Lower leg skin (tissue), 4 donors: Measurements from ENCODE around the gene PLA2G4F. TPM values are rescaled to one million over a fixed set of nuclear protein-coding genes. Genes with fewer than 3 reads are reported as not detected.

ENCODE experiments used
- DNase-seq, 2 donors: peaks; one replicate each; pipeline ENCODE4 v3.0.0-alpha.2; 2019; ENCODE audit warnings: low spot score in 2 of 2
- H3K4me3 ChIP-seq: fragments of 200-600 bp; sonication (generic); 2 replicates; pipeline ENCODE4 v1.5.1; 2017; ENCODE audit warnings: mild to moderate bottlenecking, low read depth; ENCODE audit not compliant: poor library complexity, severe bottlenecking
- POLR2A ChIP-seq, 2 donors: fragments of 450-650 bp; IDR thresholded peaks; one replicate each; pipeline ENCODE4 v1.6.1; 2016 to 2017; ENCODE audit warnings: antibody characterized with exemption in 2 of 2, mild to moderate bottlenecking in 1 of 2, moderate library complexity in 1 of 2
- WGBS, 2 donors: methylation state at CpG; one replicate each; pipeline ENCODE4 v1.1.5; 2018; 5-methylcytosine and 5-hydroxymethylcytosine counted together
- intact Hi-C: fragments of 100-400 bp; cut with DNase I; formaldehyde crosslinking; loops from one replicate; pipeline ENCODE4 v1.15.0; 2023; ENCODE audit warnings: low total_unique reads
- total RNA-seq, 4 donors: library from RNA; depleted of rRNA; stranded (reverse); fragments of >200 nt; gene quantifications; one replicate each; pipeline ENCODE4 v1.1.0, GENCODE V29; 2016
- TF ChIP-seq, protein P1 (sequence below), 3 donors: fragments of 450-650 bp; IDR thresholded peaks; one replicate each; pipeline ENCODE4 v1.5.1; 2016; ENCODE audit warnings: antibody characterized with exemption in 3 of 3, mild to moderate bottlenecking in 3 of 3, moderate library complexity in 2 of 3

Gene PLA2G4F
- total RNA-seq, 4 donors from 2014 or later = 117 to 176 (median 170) TPM

DNA sequence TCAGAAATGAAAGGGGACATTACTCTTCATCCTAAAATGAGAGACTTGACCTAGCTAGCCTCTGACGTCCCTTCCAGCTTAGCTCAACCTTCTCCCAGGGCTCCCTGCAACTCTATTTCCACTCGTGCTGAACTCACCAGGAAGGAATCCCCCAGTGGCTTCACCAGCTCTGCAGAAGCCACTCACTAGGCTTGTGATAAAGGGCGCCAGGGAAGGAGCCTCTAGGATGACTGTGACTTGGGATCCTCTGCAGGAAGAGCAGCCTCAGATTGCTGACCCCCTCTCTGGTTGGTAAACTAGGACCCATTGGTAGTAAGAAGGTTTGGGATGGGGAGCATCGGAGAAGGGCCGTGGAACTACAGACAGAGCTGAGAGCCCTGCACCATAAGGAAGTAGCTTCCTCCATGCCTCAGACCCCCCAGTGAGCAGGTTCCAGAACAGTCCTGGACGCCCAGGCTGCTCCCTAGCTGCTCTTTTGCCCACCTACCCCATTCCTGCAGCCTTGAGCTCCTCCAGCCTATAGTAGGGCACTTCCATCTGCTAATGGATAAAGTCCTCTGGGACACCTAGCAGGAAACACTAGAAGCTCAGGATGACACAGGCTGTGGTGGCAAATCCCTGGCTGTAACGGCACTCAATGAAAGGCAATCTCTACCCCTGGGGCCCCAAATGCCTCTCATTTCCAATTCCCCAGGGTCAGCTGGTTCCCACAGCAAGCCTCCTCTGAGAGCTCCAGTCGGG lies 26.0 kb downstream of the PLA2G4F start:
- DNase-seq = peak in 1 of 2 donors; percentile 4
- intact Hi-C loops = no loop called here
- TF ChIP-seq, protein P1, sequence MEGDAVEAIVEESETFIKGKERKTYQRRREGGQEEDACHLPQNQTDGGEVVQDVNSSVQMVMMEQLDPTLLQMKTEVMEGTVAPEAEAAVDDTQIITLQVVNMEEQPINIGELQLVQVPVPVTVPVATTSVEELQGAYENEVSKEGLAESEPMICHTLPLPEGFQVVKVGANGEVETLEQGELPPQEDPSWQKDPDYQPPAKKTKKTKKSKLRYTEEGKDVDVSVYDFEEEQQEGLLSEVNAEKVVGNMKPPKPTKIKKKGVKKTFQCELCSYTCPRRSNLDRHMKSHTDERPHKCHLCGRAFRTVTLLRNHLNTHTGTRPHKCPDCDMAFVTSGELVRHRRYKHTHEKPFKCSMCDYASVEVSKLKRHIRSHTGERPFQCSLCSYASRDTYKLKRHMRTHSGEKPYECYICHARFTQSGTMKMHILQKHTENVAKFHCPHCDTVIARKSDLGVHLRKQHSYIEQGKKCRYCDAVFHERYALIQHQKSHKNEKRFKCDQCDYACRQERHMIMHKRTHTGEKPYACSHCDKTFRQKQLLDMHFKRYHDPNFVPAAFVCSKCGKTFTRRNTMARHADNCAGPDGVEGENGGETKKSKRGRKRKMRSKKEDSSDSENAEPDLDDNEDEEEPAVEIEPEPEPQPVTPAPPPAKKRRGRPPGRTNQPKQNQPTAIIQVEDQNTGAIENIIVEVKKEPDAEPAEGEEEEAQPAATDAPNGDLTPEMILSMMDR (IDR thresholded peaks at IDR 0.05) = no peak
- TF ChIP-seq POLR2A (IDR thresholded peaks at IDR 0.05) = no peak
- 66 to 71% methylated on average over 8 of the region's 8 CpGs for WGBS, 2 donors
- H3K4me3 ChIP-seq = no peak overlapping the region

DNA sequence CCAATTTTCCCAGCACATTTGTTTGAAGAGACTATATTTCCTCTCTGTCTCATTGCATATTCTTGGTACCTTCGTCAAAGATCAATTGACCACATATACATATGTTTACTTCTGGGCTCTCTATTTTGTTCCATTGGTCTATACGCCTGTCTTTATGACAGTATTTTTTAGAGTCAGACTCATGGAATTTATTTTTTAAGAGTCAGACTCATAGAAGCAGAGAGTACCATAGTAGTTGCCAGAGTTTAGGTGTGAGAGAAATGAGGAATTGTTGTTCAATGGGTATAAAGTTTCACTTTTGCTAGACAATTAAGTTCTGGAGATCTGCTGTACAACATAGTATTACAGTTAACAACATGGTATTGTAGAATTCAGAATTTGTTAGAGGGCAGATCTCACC lies 27.1 kb downstream of the PLA2G4F start:
- no peak overlapping the region for H3K4me3 ChIP-seq
- WGBS, 2 donors = 84 to 87% methylated on average over 2 of the region's 2 CpGs
- intact Hi-C loops = no loop called here
- TF ChIP-seq, protein P1 (IDR thresholded peaks at IDR 0.05) = no peak
- no peak for TF ChIP-seq POLR2A (IDR thresholded peaks at IDR 0.05)
- DNase-seq = no peak

DNA sequence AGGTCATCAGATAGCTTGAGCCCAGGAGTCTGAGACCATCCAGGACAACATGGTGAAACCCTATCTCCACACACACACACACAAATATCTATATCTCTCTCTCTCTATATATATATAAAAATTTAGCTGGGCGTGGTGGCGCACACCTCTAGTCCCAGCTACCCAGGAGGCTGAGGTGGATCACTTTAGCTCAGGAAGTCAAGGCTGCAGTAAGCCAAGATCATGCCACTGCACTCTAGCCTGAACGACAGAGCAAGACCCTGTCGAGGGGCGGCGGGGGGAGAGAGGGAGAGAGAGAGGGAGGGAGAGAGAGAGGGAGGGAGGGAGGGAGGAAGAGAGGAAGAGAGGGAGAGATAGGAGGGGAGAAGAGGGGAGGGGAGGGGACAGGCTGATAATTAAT lies 28.0 kb downstream of the PLA2G4F start:
- no peak overlapping the region for H3K4me3 ChIP-seq
- 63 to 79% methylated on average over 6 of the region's 6 CpGs for WGBS, 2 donors
- TF ChIP-seq, protein P1 (IDR thresholded peaks at IDR 0.05) = no peak
- no peak for TF ChIP-seq POLR2A (IDR thresholded peaks at IDR 0.05)
- no peak for DNase-seq
- intact Hi-C loops = no loop called here

DNA sequence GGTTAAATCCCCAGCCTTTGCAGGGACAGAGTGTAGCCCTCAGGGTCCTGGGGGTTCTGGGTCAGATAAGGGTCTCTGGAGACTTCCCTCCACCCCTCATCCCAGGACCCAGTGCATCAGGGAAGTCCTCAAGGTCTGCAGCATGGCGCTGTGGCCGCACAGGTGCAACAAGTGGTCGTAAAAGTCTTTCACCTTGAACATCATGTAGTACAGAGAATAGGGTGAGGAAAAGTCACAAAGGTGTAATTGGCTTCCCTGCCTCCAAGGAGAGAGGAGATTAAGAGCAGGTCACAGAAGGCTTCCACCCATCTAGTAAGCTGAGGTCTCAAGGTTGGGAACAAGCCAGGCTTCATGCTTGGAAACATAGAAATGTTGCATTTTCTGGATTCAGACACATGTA lies 32.9 kb downstream of the PLA2G4F start:
- intact Hi-C loops = no loop called here
- TF ChIP-seq POLR2A (IDR thresholded peaks at IDR 0.05) = no peak
- 98 to 100% methylated on average over 3 of the region's 3 CpGs for WGBS, 2 donors
- no peak for DNase-seq
- no peak overlapping the region for H3K4me3 ChIP-seq

DNA sequence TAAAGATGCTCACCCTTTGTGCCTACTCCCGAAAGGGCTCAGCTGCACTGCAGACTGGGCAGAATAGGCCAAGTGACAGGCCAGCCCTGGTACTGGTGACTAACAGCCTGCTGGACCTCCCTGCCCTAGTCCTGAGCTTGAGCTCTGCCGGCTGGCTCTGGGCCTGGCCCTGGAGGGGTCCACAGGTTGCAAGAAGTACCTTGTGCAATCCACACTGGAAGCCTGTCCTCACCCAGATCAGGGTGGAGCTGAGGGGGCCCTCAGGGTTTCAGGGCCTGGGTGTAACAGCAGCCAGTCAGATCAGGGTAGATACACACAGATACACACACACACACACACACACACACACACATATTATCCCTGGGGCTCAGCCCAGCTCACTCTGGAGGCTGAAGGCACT lies 34.8 kb downstream of the PLA2G4F start:
- WGBS, 2 donors = 0 to 60% methylated on average over 1 of the region's 2 CpGs
- H3K4me3 ChIP-seq = no peak overlapping the region
- intact Hi-C loops = no loop called here
- TF ChIP-seq POLR2A (IDR thresholded peaks at IDR 0.05) = no peak
- TF ChIP-seq, protein P1 (IDR thresholded peaks at IDR 0.05) = no peak
- DNase-seq = peak in 1 of 2 donors; percentile 21

DNA sequence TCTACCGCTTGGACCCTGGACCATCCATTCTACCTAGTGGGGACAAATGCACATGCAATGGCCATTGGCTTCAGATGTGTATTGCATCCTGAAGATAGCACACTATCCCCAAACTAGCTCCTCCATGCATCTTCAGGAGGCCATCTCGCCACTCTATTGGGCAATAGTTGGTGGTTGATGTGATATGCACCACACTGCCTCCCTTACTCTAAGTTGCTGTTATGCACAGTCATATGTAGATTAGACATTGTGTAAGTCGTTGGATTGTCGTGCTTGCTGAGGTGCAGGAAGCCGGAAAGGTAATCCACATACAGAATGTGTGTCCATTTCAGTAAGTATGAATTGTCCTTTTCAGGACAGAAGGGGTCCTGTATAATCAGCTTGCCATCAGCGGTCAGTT lies 35.4 kb downstream of the PLA2G4F start:
- intact Hi-C loops = no loop called here
- DNase-seq = peak in 1 of 2 donors; percentile 9
- 70 to 77% methylated on average over 6 of the region's 6 CpGs for WGBS, 2 donors
- TF ChIP-seq, protein P1 (IDR thresholded peaks at IDR 0.05) = no peak
- no peak for TF ChIP-seq POLR2A (IDR thresholded peaks at IDR 0.05)
- no peak overlapping the region for H3K4me3 ChIP-seq
